Keratinocyte (primary cell): Measurements from ENCODE around the gene ANKRD1. TPM values are rescaled to one million over a fixed set of nuclear protein-coding genes. Genes with fewer than 3 reads are reported as not detected.
"Not testable (repeated sequence)": the region's sequence is repeated elsewhere in the genome, so short reads cannot be mapped to it uniquely, and the experiment has no call there.

Source experiments
- DNase-seq: peaks from one replicate; pipeline ENCODE4 v3.0.0-alpha.2; 2011; ENCODE audit warnings: low read depth, missing footprints, low spot score
- FAIRE-seq: peaks from 2 replicates; lab custom pipeline; 2011; peaks lifted over from hg19 to GRCh38; lab: Jason Lieb, UNC
- H2AFZ ChIP-seq: 2 replicates; pipeline ENCODE4 v1.6.0; 2012; ENCODE audit warnings: low read length, control low read depth, inconsistent platforms; ENCODE audit not compliant: control insufficient read depth
- H3K27ac ChIP-seq: 2 replicates; pipeline ENCODE4 v1.5.1; 2011; ENCODE audit warnings: low read length; ENCODE audit not compliant: control insufficient read depth, insufficient read depth
- H3K27me3 ChIP-seq: 3 replicates; pipeline ENCODE4 v1.6.0; 2011; ENCODE audit warnings: low read length; ENCODE audit not compliant: control insufficient read depth, insufficient read depth; ENCODE audit errors: extremely low read depth
- H3K36me3 ChIP-seq, 2 experiments: 2 replicates in 1 of 2; 3 replicates in 1 of 2; pipeline ENCODE4 v1.5.1; 2011; ENCODE audit warnings: low read length in 2 of 2, mild to moderate bottlenecking in 1 of 2; ENCODE audit not compliant: control insufficient read depth in 2 of 2, insufficient read depth in 2 of 2; ENCODE audit errors: extremely low read depth in 1 of 2
- H3K4me1 ChIP-seq: 3 replicates; pipeline ENCODE4 v1.5.1; 2011; ENCODE audit warnings: low read length; ENCODE audit not compliant: control insufficient read depth, insufficient read depth; ENCODE audit errors: extremely low read depth
- H3K4me2 ChIP-seq: 3 replicates; pipeline ENCODE4 v1.6.0; 2011; ENCODE audit warnings: low read depth, low read length; ENCODE audit not compliant: control insufficient read depth, insufficient read depth; ENCODE audit errors: extremely low read depth
- H3K4me3 ChIP-seq, 3 experiments: fragments of 200-600 bp in 1 of 3; sonication (generic) in 1 of 3; 2 replicates in 2 of 3; 3 replicates in 1 of 3; pipeline ENCODE4 v1.5.1; 2011 to 2016; ENCODE audit warnings: low read length in 3 of 3, mild to moderate bottlenecking in 3 of 3, control low read depth in 2 of 3, inconsistent platforms in 1 of 3, low read depth in 1 of 3, mixed read lengths in 1 of 3, mixed run types in 1 of 3, moderate library complexity in 1 of 3; ENCODE audit not compliant: control insufficient read depth in 2 of 3, insufficient read depth in 2 of 3; ENCODE audit errors: extremely low read depth in 1 of 3
- H3K79me2 ChIP-seq: 2 replicates; pipeline ENCODE4 v1.6.0; 2012; ENCODE audit warnings: low read length; ENCODE audit not compliant: control insufficient read depth, insufficient read depth
- H3K9ac ChIP-seq: 3 replicates; pipeline ENCODE4 v1.6.0; 2011; ENCODE audit warnings: low read length; ENCODE audit not compliant: control insufficient read depth, insufficient read depth; ENCODE audit errors: extremely low read depth
- H3K9me1 ChIP-seq: 3 replicates; pipeline ENCODE4 v1.6.0; 2011; ENCODE audit warnings: low read length; ENCODE audit not compliant: control insufficient read depth, insufficient read depth; ENCODE audit errors: extremely low read depth
- H3K9me3 ChIP-seq: 2 replicates; pipeline ENCODE4 v1.5.1; 2012; ENCODE audit warnings: low read depth, low read length; ENCODE audit not compliant: control insufficient read depth
- H4K20me1 ChIP-seq: 3 replicates; pipeline ENCODE4 v1.6.0; 2011; ENCODE audit warnings: low read length; ENCODE audit not compliant: control insufficient read depth, insufficient read depth; ENCODE audit errors: extremely low read depth
- CTCF ChIP-seq, 3 experiments: IDR thresholded peaks in 1 of 3; conservative IDR thresholded peaks in 1 of 3; optimal IDR thresholded peaks in 1 of 3; 2 replicates in 2 of 3; 3 replicates in 1 of 3; pipeline versions ENCODE3 to v1.5.1; 2011; ENCODE audit warnings: low read length in 3 of 3, mild to moderate bottlenecking in 3 of 3, moderate library complexity in 2 of 3, control low read depth in 1 of 3, inconsistent platforms in 1 of 3; ENCODE audit not compliant: insufficient read depth in 2 of 3; ENCODE audit errors: extremely low read depth in 1 of 3
- EZH2 ChIP-seq: IDR thresholded peaks from one replicate; pipeline ENCODE4 v1.6.1; 2012; ENCODE audit warnings: inconsistent platforms, mild to moderate bottlenecking, low read length, moderate library complexity
- dilution Hi-C: fragments of 300-500 bp; cut with MboI; formaldehyde crosslinking; loops from one replicate; pipeline ENCODE4 v1.7.0; 2020; ENCODE audit warnings: low sequenced_read_pairs; ENCODE audit not compliant: extremely low pct_ligation_motif_present
- polyA plus RNA-seq, 5 experiments: library from polyadenylated mRNA; depleted of rRNA in 3 of 5; stranded (reverse) in 3 of 5; stranded (forward) in 1 of 5; unstranded in 1 of 5; fragments of >200 nt; gene quantifications; 1 replicate in 1 of 5; 2 replicates in 3 of 5; 3 replicates in 1 of 5; pipeline versions ENCODE4 v1.2.1 to v1.2.3, GENCODE V29; 2011 to 2012; ENCODE audit warnings: missing spikeins in 2 of 5, low read depth in 1 of 5, low replicate concordance in 1 of 5

ANKRD1 gene
- polyA plus RNA-seq, 1 donor (not counting 4 experiments of a cell fraction or from before 2014, with no cell fraction given) = 0.07 TPM

- H2AFZ ChIP-seq = no peak overlapping the region
- no peaks in the 10 kb centered on the region for H3K9me3 ChIP-seq
- no peaks in the 10 kb centered on the region for H3K36me3 ChIP-seq
- H3K9me1 ChIP-seq = no peaks in the 10 kb centered on the region
- no peak overlapping the region for H3K4me2 ChIP-seq
- DNase-seq (no peak), FAIRE-seq (no peak)
- TF ChIP-seq CTCF (optimal IDR thresholded peaks at IDR 0.05 in 1 of 3, IDR thresholded peaks at IDR 0.05 in 1 of 3, conservative IDR thresholded peaks at IDR 0.05 in 1 of 3; ENCODE audit: extremely low read depth in 1 of 3, insufficient read depth in 2 of 3, low read length in 3 of 3) = no peak
- TF ChIP-seq EZH2 = no peak
- dilution Hi-C loops = no loop called here
- no peak overlapping the region for H3K9ac ChIP-seq
- no peak overlapping the region for H3K27ac ChIP-seq
- no peaks in the 10 kb centered on the region for H3K27me3 ChIP-seq
- no peaks in the 10 kb centered on the region for H3K79me2 ChIP-seq
- peaks cover under 1% of the 10 kb centered on the region for H3K4me1 ChIP-seq
- H3K4me3 ChIP-seq = no peak overlapping the region
- H4K20me1 ChIP-seq = no peaks in the 10 kb centered on the region
Observed at GRCh38 chr10:90906596-90906995, 14.3 kb downstream of the ANKRD1 start.

GRCh38 chr10:90905925-90906324 is 15.0 kb downstream of the ANKRD1 start:
- Histone ChIP-seq H3K36me3 (no peaks in the 10 kb centered on the region), H4K20me1 (no peaks in the 10 kb centered on the region), H3K9me1 (no peaks in the 10 kb centered on the region), H3K27ac (no peak overlapping the region), H3K79me2 (no peaks in the 10 kb centered on the region), H3K4me2 (no peak overlapping the region), H2AFZ (no peak overlapping the region), H3K9me3 (no peaks in the 10 kb centered on the region), H3K4me1 (no peaks in the 10 kb centered on the region), H3K9ac (no peak overlapping the region), H3K4me3 (no peak overlapping the region), H3K27me3 (no peaks in the 10 kb centered on the region)
- DNase-seq = no peak
- dilution Hi-C loops = no loop called here
- TF ChIP-seq CTCF (optimal IDR thresholded peaks at IDR 0.05 in 1 of 3, IDR thresholded peaks at IDR 0.05 in 1 of 3, conservative IDR thresholded peaks at IDR 0.05 in 1 of 3; ENCODE audit: extremely low read depth in 1 of 3, insufficient read depth in 2 of 3, low read length in 3 of 3) (no peak), EZH2 (no peak)
- no peak for FAIRE-seq

- not testable (repeated sequence) for H3K9ac ChIP-seq, H4K20me1 ChIP-seq, H3K9me3 ChIP-seq, H2AFZ ChIP-seq, H3K27ac ChIP-seq, H3K27me3 ChIP-seq, H3K9me1 ChIP-seq, H3K4me1 ChIP-seq, DNase-seq, FAIRE-seq, H3K79me2 ChIP-seq, H3K4me3 ChIP-seq, H3K4me2 ChIP-seq
- dilution Hi-C loops = loop anchor here (25.0 kb wide), 1 partner anchor 365 kb away; no protein-coding TSS in a partner anchor
- H3K36me3 ChIP-seq = peaks cover 8 to 19% of the 10 kb centered on the region in 2 experiments
Observed at GRCh38 chr10:90896916-90897315, 24.0 kb downstream of the ANKRD1 start.
